Keratinocyte (primary cell): ENCODE measurements around the gene CSK. TPM values are rescaled to one million over a fixed set of nuclear protein-coding genes. Genes with fewer than 3 reads are reported as not detected.

Experiments
- DNase-seq: peaks from one replicate; pipeline ENCODE4 v3.0.0-alpha.2; 2011; ENCODE audit warnings: low read depth, missing footprints, low spot score
- FAIRE-seq: peaks from 2 replicates; lab custom pipeline; 2011; peaks lifted over from hg19 to GRCh38; lab: Jason Lieb, UNC
- H2AFZ ChIP-seq: 2 replicates; pipeline ENCODE4 v1.6.0; 2012; ENCODE audit warnings: low read length, control low read depth, inconsistent platforms; ENCODE audit not compliant: control insufficient read depth
- H3K27ac ChIP-seq: 2 replicates; pipeline ENCODE4 v1.5.1; 2011; ENCODE audit warnings: low read length; ENCODE audit not compliant: control insufficient read depth, insufficient read depth
- H3K27me3 ChIP-seq: 3 replicates; pipeline ENCODE4 v1.6.0; 2011; ENCODE audit warnings: low read length; ENCODE audit not compliant: control insufficient read depth, insufficient read depth; ENCODE audit errors: extremely low read depth
- H3K36me3 ChIP-seq, 2 experiments: 2 replicates in 1 of 2; 3 replicates in 1 of 2; pipeline ENCODE4 v1.5.1; 2011; ENCODE audit warnings: low read length in 2 of 2, mild to moderate bottlenecking in 1 of 2; ENCODE audit not compliant: control insufficient read depth in 2 of 2, insufficient read depth in 2 of 2; ENCODE audit errors: extremely low read depth in 1 of 2
- H3K4me1 ChIP-seq: 3 replicates; pipeline ENCODE4 v1.5.1; 2011; ENCODE audit warnings: low read length; ENCODE audit not compliant: control insufficient read depth, insufficient read depth; ENCODE audit errors: extremely low read depth
- H3K4me2 ChIP-seq: 3 replicates; pipeline ENCODE4 v1.6.0; 2011; ENCODE audit warnings: low read depth, low read length; ENCODE audit not compliant: control insufficient read depth, insufficient read depth; ENCODE audit errors: extremely low read depth
- H3K4me3 ChIP-seq, 3 experiments: fragments of 200-600 bp in 1 of 3; sonication (generic) in 1 of 3; 2 replicates in 2 of 3; 3 replicates in 1 of 3; pipeline ENCODE4 v1.5.1; 2011 to 2016; ENCODE audit warnings: low read length in 3 of 3, mild to moderate bottlenecking in 3 of 3, control low read depth in 2 of 3, inconsistent platforms in 1 of 3, low read depth in 1 of 3, mixed read lengths in 1 of 3, mixed run types in 1 of 3, moderate library complexity in 1 of 3; ENCODE audit not compliant: control insufficient read depth in 2 of 3, insufficient read depth in 2 of 3; ENCODE audit errors: extremely low read depth in 1 of 3
- H3K79me2 ChIP-seq: 2 replicates; pipeline ENCODE4 v1.6.0; 2012; ENCODE audit warnings: low read length; ENCODE audit not compliant: control insufficient read depth, insufficient read depth
- H3K9ac ChIP-seq: 3 replicates; pipeline ENCODE4 v1.6.0; 2011; ENCODE audit warnings: low read length; ENCODE audit not compliant: control insufficient read depth, insufficient read depth; ENCODE audit errors: extremely low read depth
- H3K9me1 ChIP-seq: 3 replicates; pipeline ENCODE4 v1.6.0; 2011; ENCODE audit warnings: low read length; ENCODE audit not compliant: control insufficient read depth, insufficient read depth; ENCODE audit errors: extremely low read depth
- H3K9me3 ChIP-seq: 2 replicates; pipeline ENCODE4 v1.5.1; 2012; ENCODE audit warnings: low read depth, low read length; ENCODE audit not compliant: control insufficient read depth
- H4K20me1 ChIP-seq: 3 replicates; pipeline ENCODE4 v1.6.0; 2011; ENCODE audit warnings: low read length; ENCODE audit not compliant: control insufficient read depth, insufficient read depth; ENCODE audit errors: extremely low read depth
- EZH2 ChIP-seq: IDR thresholded peaks from one replicate; pipeline ENCODE4 v1.6.1; 2012; ENCODE audit warnings: inconsistent platforms, mild to moderate bottlenecking, low read length, moderate library complexity
- dilution Hi-C: fragments of 300-500 bp; cut with MboI; formaldehyde crosslinking; loops from one replicate; pipeline ENCODE4 v1.7.0; 2020; ENCODE audit warnings: low sequenced_read_pairs; ENCODE audit not compliant: extremely low pct_ligation_motif_present
- polyA plus RNA-seq, 5 experiments: library from polyadenylated mRNA; depleted of rRNA in 3 of 5; stranded (reverse) in 3 of 5; stranded (forward) in 1 of 5; unstranded in 1 of 5; fragments of >200 nt; gene quantifications; 1 replicate in 1 of 5; 2 replicates in 3 of 5; 3 replicates in 1 of 5; pipeline versions ENCODE4 v1.2.1 to v1.2.3, GENCODE V29; 2011 to 2012; ENCODE audit warnings: missing spikeins in 2 of 5, low read depth in 1 of 5, low replicate concordance in 1 of 5
- TF ChIP-seq, protein P1 (sequence below), 3 experiments: IDR thresholded peaks in 1 of 3; conservative IDR thresholded peaks in 1 of 3; optimal IDR thresholded peaks in 1 of 3; 2 replicates in 2 of 3; 3 replicates in 1 of 3; pipeline versions ENCODE3 to v1.5.1; 2011; ENCODE audit warnings: low read length in 3 of 3, mild to moderate bottlenecking in 3 of 3, moderate library complexity in 2 of 3, control low read depth in 1 of 3, inconsistent platforms in 1 of 3; ENCODE audit not compliant: insufficient read depth in 2 of 3; ENCODE audit errors: extremely low read depth in 1 of 3

CSK gene
- polyA plus RNA-seq, 1 donor (not counting 4 experiments of a cell fraction or from before 2014, with no cell fraction given): 17.2 TPM

DNA sequence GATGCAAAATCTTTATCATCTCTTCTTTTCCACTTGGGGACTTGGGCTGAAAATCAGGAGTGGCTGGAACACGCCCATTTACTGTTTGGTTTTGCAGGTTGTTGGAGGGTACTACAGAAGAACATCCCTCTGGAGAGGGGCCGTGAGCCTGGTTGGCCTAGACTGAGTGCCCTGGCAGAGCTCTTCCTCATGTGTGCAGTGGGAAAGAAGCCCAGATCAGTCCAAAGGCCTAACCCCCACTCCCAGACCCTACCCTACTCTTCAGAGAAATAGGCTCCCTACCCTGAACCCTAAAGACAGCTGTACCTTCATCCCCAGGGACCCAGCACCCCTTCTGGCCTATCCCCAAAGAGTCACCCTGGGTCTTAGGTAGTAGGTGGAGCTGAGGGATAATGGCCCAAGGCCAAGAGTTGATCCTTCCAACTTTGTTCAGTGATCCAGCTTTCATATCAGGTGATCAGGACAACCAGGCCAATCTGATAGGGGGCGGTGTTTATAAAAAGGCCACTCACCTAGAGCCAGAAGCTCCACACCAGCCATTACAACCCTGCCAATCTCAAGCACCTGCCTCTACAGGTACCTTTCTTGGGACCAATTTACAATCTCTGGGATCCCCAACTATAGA is 33.4 kb upstream of the CSK start, which contains the start of gene CYP1A2:
Gene CYP1A2 (plus strand): TSS at position 524 of the 625 bp plus-strand sequence. CDS start 894 bp downstream, outside the sequence.
- Histone ChIP-seq H3K9me1 (no peaks in the 10 kb centered on the region), H3K9ac (no peak within 1 kb of the TSS), H3K36me3 (no peaks in the 10 kb centered on the region), H3K27ac (no peak within 1 kb of the TSS), H3K9me3 (no peaks in the 10 kb centered on the region), H3K4me1 (peaks cover 11% of the 10 kb centered on the region), H2AFZ (no peak within 1 kb of the TSS), H3K4me2 (no peak within 1 kb of the TSS), H3K4me3 (no peak within 1 kb of the TSS), H3K27me3 (no peaks in the 10 kb centered on the region), H4K20me1 (no peaks in the 10 kb centered on the region), H3K79me2 (no peaks in the 10 kb centered on the region)
- no peak for DNase-seq
- no peak for FAIRE-seq
- TF ChIP-seq, protein P1, sequence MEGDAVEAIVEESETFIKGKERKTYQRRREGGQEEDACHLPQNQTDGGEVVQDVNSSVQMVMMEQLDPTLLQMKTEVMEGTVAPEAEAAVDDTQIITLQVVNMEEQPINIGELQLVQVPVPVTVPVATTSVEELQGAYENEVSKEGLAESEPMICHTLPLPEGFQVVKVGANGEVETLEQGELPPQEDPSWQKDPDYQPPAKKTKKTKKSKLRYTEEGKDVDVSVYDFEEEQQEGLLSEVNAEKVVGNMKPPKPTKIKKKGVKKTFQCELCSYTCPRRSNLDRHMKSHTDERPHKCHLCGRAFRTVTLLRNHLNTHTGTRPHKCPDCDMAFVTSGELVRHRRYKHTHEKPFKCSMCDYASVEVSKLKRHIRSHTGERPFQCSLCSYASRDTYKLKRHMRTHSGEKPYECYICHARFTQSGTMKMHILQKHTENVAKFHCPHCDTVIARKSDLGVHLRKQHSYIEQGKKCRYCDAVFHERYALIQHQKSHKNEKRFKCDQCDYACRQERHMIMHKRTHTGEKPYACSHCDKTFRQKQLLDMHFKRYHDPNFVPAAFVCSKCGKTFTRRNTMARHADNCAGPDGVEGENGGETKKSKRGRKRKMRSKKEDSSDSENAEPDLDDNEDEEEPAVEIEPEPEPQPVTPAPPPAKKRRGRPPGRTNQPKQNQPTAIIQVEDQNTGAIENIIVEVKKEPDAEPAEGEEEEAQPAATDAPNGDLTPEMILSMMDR (optimal IDR thresholded peaks at IDR 0.05 in 1 of 3, IDR thresholded peaks at IDR 0.05 in 1 of 3, conservative IDR thresholded peaks at IDR 0.05 in 1 of 3; ENCODE audit: extremely low read depth in 1 of 3, insufficient read depth in 2 of 3, low read length in 3 of 3): no peak
- TF ChIP-seq EZH2: no peak
- dilution Hi-C loops: no loop called here

DNA sequence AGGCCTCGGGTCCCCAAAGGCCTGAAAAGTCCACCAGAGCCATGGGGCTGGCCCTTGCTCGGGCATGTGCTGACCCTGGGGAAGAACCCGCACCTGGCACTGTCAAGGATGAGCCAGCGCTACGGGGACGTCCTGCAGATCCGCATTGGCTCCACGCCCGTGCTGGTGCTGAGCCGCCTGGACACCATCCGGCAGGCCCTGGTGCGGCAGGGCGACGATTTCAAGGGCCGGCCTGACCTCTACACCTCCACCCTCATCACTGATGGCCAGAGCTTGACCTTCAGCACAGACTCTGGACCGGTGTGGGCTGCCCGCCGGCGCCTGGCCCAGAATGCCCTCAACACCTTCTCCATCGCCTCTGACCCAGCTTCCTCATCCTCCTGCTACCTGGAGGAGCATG is 32.0 kb upstream of the CSK start:
- Histone ChIP-seq H3K36me3 (no peaks in the 10 kb centered on the region), H3K27ac (no peak overlapping the region), H3K9me1 (no peaks in the 10 kb centered on the region), H4K20me1 (no peaks in the 10 kb centered on the region), H2AFZ (no peak overlapping the region), H3K4me1 (peaks cover 11% of the 10 kb centered on the region), H3K9me3 (no peaks in the 10 kb centered on the region), H3K4me3 (no peak overlapping the region), H3K9ac (no peak overlapping the region), H3K79me2 (no peaks in the 10 kb centered on the region), H3K27me3 (no peaks in the 10 kb centered on the region), H3K4me2 (no peak overlapping the region)
- DNase-seq (no peak), FAIRE-seq (no peak)
- TF ChIP-seq, protein P1 (optimal IDR thresholded peaks at IDR 0.05 in 1 of 3, IDR thresholded peaks at IDR 0.05 in 1 of 3, conservative IDR thresholded peaks at IDR 0.05 in 1 of 3; ENCODE audit: extremely low read depth in 1 of 3, insufficient read depth in 2 of 3, low read length in 3 of 3): no peak
- TF ChIP-seq EZH2: no peak
- dilution Hi-C loops: no loop called here
